ENCODE data around the gene AK8.

GRCh38 chr9:132804576-132805295, 73.3 kb downstream of the AK8 start:
- TF ChIP-seq, protein P1, sequence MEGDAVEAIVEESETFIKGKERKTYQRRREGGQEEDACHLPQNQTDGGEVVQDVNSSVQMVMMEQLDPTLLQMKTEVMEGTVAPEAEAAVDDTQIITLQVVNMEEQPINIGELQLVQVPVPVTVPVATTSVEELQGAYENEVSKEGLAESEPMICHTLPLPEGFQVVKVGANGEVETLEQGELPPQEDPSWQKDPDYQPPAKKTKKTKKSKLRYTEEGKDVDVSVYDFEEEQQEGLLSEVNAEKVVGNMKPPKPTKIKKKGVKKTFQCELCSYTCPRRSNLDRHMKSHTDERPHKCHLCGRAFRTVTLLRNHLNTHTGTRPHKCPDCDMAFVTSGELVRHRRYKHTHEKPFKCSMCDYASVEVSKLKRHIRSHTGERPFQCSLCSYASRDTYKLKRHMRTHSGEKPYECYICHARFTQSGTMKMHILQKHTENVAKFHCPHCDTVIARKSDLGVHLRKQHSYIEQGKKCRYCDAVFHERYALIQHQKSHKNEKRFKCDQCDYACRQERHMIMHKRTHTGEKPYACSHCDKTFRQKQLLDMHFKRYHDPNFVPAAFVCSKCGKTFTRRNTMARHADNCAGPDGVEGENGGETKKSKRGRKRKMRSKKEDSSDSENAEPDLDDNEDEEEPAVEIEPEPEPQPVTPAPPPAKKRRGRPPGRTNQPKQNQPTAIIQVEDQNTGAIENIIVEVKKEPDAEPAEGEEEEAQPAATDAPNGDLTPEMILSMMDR (IDR thresholded peaks at IDR 0.05; ENCODE audit: low read length) = no peak
- TF ChIP-seq EZH2 (IDR thresholded peaks at IDR 0.05; ENCODE audit: borderline replicate concordance, low read length) = no peak

All from OCI-LY1 (cell line).